Stimulated activated naive CD8-positive, alpha-beta T cell treated with anti-CD3 and anti-CD28 coated beads, Interleukin-15, Interleukin-2, amounts not matched to agents 100 U/mL and 50 U/mL, for 24 hours (primary cell): ENCODE measurements around the gene SCFD1.
"Not testable (repeated sequence)": the region's sequence is repeated elsewhere in the genome, so short reads cannot be mapped to it uniquely, and the experiment has no call there.

Experiments
- ATAC-seq: fragments of 150-1000 bp; cut with Tn5 transposase; one replicate; pipeline ENCODE4 v1.10.0; 2021
- DNase-seq: peaks from one replicate; pipeline ENCODE4 v3.0.0; 2021

SCFD1 gene

DNA sequence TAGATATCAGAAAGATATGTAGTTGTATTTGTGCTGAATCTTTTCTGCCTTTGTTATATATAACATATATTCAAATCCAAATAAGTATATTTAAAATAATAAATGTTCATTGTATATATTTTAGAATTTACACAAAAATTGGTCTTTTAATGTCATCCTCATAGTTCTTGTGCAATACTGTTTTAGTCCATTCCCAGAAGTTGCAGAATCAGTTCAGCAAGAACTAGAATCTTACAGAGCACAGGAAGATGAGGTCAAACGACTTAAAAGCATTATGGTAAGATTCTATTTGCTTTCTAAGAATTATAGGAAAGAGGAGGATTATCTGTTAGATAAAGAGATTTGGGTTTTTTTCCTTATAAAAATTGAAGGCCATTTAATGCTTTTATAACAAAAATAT is 51.0 kb downstream of the SCFD1 start:
- DNase-seq (no peak), ATAC-seq (no peak)

DNA sequence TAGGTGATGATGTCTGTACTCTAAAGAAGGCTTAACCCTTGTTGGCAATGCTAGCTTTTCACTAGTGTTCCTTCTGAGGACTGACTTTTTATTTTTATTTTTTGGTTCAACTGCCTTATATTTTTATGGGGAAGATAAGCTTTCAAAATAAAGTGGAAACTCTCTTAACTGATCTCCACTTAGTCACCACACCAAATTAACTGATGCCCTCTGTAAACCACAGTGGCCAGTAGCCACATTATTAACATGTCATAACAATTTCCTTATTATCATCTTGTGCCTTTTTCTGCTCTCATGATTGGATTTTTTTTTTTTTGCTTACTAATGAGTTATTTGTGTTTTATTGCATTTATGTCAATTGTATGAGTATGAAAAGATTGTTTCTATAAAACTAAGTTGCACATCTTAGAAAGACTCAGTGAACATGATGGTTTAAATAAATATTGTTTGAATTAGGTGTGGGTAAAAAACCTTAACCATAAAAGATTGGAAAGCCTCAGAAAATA is 56.9 kb downstream of the SCFD1 start:
- ATAC-seq (no peak), DNase-seq (no peak)

DNA sequence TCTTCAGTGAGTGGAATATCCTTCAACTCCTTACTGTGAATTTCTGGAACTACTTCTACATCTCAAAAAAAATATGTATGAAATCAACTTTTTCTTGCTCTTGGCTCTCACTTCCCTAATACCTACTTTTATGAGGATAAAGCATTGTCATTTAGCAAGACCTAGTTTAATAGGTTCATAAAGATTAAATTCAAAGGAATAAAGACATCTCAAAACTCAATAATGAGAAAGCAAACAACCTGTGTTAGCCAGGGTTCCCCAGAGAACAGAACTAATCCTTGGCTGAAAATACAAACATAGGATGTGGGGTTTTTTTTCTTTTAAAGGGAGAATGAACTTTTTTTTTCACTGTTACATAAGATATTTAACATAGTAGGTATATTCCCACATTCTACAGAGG is 57.9 kb downstream of the SCFD1 start:
- DNase-seq, result no peak
- no peak for ATAC-seq

DNA sequence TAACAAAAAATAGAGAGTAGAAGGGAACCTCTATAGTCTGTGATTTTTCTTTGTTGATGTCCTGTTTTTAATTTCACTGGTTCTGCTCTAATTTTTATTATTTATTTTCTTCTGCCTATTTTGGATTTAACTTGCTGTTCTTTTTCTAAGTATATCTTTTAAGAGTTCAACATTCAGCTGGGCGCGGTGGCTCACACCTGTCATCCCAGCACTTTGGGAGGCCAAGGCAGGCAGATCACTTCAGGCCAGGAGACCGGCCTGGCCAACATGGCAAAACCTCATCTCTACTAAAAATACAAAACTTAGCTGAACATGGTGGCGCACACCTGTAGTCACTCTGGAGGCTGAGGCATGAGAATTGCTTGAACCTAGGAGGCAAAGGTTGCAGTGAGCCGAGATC is 58.7 kb downstream of the SCFD1 start:
- ATAC-seq, DNase-seq: not testable (repeated sequence)

DNA sequence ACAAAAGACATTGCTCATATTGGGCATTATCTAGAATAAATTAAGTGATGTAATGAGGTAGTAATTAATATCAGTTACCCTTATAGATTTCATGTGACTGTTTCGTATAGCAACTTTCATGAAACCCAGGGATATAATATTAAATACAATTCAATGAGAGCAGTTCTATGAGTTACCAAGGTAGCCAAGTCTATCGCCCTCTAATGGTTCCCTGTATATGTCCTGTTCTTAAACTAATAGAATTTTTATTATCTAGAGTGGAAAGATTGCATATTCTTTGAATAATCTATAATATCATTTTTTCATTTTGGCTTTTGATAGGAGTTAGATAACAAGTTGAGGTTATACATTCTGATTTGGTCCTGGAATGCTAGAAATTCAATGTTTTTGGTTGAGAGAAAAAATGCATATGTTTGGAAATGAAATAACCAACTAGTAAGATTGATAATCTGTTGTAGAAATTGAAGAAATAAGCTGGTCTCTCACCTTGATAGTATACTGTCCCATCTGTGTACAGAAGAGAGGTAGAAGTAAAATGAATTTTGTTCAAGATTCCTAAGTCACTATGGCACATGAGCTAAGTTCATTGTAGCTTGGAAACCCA is 59.7 kb downstream of the SCFD1 start:
- ATAC-seq, result no peak
- no peak for DNase-seq

DNA sequence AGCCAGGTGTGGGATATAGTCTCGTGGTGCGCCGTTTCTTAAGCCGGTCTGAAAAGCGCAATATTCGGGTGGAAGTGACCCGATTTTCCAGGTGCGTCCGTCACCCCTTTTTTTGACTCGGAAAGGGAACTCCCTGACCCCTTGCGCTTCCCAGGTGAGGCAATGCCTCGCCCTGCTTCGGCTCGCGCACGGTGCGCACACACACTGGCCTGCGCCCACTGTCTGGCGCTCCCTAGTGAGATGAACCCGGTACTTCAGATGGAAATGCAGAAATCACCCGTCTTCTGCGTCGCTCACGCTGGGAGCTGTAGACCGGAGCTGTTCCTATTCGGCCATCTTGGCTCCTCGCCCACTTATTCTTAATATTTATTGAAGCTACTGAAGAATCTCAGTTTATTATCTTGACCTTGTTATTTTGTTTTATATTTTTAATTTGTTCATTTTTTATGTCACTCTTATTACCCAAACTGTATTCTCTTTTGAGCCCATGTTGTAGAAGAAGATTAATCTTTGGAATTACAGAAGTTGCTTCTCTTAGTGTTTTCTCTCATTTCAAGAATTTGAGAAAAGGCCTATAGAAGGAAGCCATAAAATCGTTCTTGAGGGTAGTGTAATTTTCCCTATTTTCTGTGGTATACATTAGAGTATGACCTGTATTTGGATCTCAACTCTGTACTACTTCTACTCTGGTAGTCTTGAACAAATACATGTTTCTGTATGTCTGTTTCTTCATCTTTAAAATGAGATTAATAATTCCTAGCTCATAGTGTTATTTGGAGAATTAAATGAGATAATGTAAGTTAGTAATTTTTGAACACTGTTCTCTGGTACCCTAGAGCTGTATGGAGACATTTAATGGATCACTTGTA is 68.6 kb downstream of the SCFD1 start:
- ATAC-seq, DNase-seq: not testable (repeated sequence)

DNA sequence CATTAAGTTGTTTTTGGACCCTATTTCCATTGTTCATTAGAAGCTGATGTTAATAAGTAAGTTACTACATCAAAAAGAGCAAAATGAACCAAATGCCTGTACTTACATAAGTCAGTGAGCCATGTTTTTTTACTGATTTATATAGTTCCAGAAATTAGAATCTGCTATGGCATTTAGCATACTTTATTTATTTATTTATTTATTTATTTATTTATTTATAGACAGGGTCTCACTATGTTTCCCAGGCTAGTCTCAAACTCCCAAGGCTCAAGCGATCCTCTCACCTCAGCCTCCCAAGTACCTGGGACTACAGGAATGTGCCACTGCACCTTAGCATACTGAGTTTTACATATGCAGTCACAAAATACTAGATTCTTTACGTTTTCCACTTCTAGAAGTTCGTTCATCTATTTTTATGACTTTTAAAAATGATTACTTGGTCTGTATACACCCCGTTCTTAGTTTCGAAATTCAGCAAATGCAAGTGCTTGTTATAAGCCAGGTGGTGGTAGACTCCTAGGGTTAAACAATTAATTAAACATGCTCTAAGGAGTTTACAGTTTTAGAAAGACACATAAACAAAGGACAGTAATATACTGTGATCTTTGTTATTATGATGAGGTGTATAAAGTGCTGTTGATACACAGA is 69.8 kb downstream of the SCFD1 start:
- no peak for DNase-seq
- no peak for ATAC-seq

DNA sequence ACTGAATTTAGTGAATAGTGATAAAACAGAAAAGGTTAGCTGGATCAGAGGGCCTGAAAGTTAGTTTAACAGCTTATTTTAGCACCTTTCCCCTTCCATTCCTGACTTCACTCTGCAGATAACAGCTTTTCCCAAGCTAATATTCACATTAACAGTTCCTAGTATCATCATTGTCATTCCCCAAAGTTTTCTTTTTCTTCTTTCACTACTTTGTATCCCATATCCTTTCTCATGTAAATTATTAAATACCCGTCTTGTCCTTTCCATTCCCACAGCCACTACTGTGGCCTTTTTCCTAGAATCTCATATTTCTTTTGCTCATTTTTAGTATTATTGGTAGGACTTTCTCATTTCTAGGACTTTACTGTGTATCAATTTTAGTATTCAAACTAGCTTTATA is 70.5 kb downstream of the SCFD1 start:
- DNase-seq, result no peak
- ATAC-seq, result no peak

DNA sequence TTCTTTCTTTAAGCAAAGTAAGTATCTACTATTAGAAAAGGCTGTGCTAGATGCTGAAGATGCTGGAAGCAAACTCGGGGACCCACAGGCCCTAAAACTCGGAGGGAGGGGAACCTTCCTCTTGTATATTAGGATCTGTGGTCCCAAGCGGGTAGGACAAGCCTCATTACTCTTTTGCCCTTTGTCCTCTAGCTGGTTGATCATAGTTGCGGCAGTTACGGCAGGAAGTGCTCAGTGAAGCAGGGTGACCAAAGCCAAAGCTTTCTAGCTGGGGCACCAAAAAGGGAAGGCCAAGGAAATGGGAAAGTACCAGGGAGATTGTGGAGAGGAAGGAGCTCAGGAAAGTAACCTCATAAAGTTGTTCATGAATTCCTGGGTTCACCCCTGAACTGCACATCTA is 76.3 kb downstream of the SCFD1 start:
- ATAC-seq, result no peak

DNA sequence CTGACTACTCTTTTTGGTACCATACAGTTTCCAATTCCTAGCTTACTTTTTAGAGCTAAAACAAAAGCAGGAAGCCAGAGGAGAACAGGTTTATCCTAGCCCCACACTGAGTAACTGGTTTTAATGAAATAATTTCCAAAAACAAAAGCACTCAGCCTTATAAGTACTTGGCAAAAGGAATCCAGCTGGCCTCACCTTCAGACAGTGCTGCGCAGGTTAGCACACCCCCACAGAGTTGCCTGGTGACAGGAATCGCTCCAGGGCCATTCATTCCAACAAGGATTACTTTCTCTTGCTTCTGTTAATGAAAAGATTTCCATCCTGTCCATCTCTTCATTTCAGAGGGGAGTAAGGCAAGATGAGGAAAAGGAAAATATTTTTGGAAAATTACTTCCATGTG is 84.6 kb downstream of the SCFD1 start:
- DNase-seq, result no peak
- no peak for ATAC-seq

More for the DNA sequence above, 76.3 kb downstream of the SCFD1 start:
- DNase-seq, result no peak

DNA sequence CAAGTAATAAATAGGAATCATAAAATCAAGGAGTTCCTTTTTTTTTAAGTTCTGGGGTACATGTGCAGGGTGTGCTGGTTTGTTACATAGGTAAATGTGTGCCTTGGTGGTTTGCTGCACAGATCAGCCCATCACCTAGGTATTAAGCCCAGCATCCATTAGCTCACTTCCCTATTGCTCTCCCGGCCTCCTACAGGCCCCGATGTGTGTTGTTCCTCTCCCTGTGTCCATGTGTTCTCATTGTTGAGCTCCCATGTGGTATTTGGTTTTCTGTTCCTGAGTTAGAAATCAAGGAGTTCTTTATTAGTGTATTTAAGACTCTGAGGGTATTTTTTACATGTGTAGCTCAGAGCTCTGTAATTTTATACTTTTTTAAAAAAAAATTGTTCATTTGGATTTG is 86.0 kb downstream of the SCFD1 start:
- no peak for DNase-seq
- ATAC-seq, result no peak

DNA sequence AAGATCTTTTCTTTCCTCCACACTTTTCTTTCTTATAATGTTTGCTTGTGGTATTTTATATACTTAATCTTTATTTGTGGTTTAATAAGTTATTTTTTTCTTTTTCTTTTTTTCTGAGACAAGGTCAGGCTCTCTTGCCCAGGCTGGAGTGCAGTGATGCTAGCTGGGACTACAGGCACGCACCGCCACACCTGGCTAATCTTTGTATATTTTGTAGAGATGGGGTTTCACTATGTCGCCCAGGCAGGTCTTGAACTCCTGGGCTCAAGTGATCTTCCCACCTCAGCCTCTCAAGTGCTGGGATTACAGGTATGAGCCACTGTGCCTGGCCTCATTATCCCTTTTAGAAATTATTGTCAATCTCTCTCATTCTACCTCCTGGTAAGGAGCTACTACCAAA is 87.1 kb downstream of the SCFD1 start:
- ATAC-seq (no peak), DNase-seq (no peak)

DNA sequence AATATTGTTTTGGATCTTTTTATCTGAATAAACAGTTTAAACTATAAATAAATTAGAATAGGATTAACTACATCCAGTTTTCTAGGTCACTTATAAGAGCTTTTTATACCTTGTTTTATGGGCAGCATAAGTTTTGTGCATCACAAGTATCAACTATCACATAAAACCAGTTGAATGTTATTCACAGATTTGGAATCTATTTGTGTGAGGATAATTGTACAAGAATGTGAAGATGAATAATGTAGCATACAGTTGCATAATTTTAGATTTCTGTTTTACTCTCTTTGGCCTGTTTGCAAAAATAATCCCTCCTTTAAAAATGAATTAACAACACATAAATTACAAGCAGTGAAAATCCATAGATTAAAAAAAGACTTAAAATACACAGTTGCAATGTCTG is 88.8 kb downstream of the SCFD1 start:
- no peak for ATAC-seq
- DNase-seq, result no peak

DNA sequence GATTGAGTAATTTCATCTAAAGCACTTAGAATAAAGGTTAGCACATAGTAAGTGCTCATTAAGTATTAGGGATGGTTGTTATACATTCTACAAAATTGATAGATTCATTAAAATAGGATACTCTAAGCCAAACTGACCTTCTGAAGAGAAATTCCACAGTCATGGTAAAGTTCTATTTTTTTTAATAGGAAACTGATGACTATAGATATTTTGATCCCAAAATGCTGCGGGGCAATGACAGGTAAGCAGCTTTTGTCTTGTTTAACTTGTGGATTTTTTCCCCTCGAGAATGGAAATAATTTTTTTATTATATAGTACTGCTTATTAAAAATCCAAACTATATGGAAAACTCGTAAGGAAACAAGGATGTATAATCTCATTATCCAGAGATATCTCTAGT is 97.0 kb downstream of the SCFD1 start:
- no peak for ATAC-seq
- DNase-seq, result no peak

DNA sequence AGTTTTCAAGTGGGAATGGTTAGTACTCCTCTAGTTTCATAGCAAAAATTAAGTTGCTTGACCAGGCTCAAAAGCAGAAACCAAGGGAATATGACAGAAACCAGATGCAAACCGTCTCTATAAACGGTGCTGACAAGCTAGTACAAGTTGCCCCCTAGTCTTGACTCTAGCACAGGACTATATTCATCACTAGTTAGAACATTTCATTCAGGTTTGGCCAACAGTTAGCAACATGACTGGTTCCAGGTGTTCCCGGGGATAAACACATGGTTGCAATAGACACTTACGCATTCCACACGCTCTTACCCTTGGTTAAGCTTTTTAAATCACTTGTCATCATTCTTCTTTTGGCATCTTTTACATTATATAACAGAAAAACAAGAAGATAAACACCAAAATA is 103.6 kb downstream of the SCFD1 start:
- ATAC-seq, result no peak
- no peak for DNase-seq

DNA sequence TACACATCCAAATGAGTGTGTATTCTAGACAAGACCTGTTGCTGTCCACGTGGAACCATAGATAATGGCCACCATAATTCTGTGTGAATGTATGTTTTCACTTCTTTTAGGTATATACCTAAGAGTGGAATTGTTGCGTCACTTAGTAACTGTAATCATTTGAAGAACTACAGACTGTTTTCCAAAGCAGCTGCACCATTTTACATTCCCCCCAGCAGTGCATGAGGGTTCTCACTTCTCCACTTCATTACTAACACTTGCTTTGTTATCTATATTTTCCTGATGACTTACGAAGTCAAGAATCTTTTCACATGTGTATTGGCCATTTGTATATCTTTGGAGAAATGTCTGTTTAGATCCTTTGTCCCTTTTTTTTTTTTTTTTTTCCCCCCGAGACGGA is 106.4 kb downstream of the SCFD1 start:
- ATAC-seq (no peak), DNase-seq (no peak)

DNA sequence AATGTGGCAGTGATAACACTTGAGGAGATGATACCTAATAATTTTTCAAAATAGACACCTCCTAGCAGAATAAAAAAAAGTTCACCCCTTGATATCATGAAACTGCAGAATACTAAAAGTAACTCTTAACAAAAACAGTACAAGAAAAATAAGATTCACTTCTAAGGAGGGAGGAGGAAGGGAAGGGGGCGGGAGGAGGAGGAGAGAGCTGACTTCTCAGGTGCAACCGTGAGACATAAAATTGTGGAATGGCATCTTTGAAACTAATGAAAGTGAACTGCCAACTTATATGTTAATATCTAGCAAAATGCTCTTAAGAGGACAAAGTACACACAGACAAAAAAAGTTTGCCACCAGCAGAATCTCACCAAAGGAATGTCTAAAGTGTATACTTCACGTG is 115.8 kb downstream of the SCFD1 start:
- ATAC-seq (no peak), DNase-seq (no peak)

DNA sequence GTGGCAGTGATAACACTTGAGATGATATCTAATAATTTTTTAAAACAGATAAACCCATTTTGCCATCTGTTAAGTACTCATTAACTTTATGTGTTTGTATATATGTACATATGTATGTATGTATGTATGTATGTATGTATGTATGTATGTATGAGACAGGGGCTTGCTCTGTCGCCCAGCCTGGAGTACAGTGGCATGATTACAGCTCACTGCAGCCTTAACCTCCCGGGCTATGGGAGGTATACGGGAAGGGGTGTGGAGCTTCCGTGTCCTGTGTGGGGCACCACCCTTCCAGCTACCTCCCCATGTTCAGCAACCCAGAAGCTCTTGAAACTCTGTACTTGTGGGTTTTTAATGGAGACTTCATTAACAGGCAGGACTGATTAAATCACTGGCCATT is 116.9 kb downstream of the SCFD1 start:
- DNase-seq (no peak), ATAC-seq (no peak)

DNA sequence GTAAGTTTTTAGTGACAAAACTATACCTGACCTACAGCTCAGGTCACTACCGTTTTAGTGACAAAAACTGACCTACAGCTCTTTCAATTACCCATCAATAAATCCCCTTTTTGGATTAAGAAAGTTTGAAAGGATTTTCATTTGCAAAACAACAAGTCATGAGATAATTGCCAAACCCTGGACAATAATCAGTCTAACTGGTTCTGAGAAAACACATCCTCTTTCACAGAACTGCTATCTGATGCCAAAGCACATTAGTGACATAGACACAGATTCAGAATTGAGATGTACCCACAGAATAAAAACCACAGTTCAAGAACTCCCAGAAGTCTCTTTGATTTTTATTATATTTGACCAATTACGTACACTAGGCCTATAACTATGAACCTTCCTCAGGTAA is 126.2 kb downstream of the SCFD1 start:
- ATAC-seq, result no peak
- DNase-seq, result no peak

DNA sequence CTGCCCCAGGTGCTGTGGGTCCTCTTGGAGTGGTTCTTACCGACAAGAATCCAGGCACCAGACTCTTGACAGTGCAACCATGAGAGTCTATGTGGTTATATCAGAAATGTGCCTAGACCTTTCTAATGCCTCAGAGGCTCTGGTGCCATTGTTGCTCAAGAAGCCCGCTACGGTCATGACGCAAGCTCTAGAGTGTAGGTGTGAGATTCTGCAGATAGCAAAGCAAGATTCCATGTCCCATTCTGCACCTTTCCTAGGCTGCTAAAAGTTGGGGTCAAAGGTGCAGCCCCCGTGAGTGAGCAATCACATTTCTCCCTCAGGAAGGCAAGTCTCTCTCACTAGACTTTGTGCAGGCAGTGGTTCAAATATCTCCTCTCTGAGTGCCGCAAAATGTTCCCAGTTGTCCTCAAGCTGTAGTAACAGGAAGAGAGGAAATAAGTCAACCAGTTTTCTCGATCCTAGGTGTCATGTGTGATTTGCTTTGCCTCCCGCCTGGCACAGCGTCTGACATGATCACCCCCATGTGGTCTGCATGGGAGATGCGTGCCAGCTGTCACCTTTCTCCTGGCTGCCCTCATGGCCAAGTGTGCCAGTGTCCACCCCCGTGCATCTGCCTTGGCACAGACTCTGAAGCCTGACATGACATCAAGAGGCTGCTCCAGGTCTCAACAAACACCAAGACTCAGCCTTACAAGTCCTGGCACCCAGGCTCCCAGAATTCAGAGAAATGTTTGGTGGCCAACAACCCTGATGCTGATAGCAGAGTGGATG is 129.7 kb downstream of the SCFD1 start:
- DNase-seq (no peak), ATAC-seq (no peak)

DNA sequence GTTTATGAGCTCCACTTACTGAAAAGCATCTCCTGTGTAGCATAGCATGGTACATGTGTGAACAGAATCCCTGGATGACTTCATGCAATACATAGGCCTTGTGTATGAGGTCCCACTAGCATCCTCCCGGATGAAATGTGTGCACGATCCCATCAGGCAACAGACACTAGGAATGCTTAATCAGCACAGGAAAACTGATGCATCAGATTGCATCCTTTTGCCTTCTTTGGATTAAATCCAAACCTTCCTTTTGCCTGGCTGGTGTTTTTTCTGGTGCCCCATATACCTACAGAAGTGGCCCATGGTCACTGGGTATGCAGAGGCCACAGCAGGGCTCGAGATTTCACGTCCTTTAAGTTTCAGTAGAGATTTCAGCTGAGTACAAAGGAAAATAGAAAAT is 131.3 kb downstream of the SCFD1 start:
- DNase-seq (no peak), ATAC-seq (no peak)

DNA sequence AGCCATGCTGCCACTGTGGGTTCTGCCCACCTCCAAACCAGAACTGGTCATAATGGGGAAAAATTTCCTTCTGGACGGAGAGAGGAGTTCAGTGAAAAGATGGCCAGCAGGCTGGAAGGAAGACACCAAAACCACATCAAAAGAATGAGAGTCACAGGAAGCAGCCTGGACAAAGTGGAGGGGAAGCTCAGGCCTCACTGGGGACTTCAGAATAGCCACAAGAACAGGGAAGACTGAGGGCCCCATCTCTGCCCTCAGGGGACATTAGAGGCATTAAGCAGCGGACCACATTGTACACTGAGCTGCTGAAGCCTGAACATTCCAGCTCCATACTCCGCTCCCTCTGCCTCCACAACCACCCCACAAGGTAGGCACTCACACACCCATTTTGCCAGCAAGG is 132.7 kb downstream of the SCFD1 start:
- ATAC-seq (no peak), DNase-seq (no peak)

DNA sequence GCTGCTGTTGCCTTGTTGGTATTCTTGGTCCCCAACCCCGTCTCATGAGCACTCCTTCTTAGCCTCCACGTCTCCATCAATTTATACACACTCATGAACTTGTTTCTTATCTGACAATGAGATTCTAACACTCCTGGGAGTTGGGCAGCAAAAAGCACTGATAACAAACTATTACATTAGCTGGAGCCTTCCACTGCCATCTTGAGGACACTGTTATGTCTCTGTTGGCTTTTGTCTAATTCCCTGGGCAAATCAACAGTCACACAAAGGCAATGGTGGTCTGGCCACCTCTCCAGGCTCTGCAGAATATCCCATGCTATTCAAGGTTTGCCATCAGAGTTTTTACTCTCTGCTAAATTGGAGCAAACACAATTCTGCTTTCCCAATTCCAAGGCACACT is 134.5 kb downstream of the SCFD1 start:
- DNase-seq (no peak), ATAC-seq (no peak)
